Stimulated activated naive CD8-positive, alpha-beta T cell treated with anti-CD3 and anti-CD28 coated beads, Interleukin-15, Interleukin-2, amounts not matched to agents 100 ng/mL and 50 ng/mL, for 24 hours (primary cell): ENCODE measurements around the gene FLOT1.

Source experiments
- H3K27ac Mint-ChIP-seq: one replicate; pipeline ENCODE4 v1.8.0; 2021; ENCODE audit warnings: mild to moderate bottlenecking, mixed read lengths
- H3K27me3 Mint-ChIP-seq: one replicate; pipeline ENCODE4 v1.8.0; 2021; ENCODE audit warnings: mixed read lengths
- H3K36me3 Mint-ChIP-seq: one replicate; pipeline ENCODE4 v1.8.0; 2021; ENCODE audit warnings: low read depth, mixed read lengths
- H3K4me1 Mint-ChIP-seq: one replicate; pipeline ENCODE4 v1.8.0; 2021; ENCODE audit warnings: low read depth, mixed read lengths
- H3K4me3 Mint-ChIP-seq: one replicate; pipeline ENCODE4 v1.8.0; 2021; ENCODE audit warnings: mild to moderate bottlenecking, mixed read lengths
- H3K9me3 Mint-ChIP-seq: one replicate; pipeline ENCODE4 v1.8.0; 2021; ENCODE audit warnings: mixed read lengths

Gene FLOT1

GRCh38 chr6:30679765-30680535 lies 62.5 kb downstream of the FLOT1 start:
- Mint-ChIP-seq H3K27me3 (no peaks in the 10 kb centered on the region), H3K4me1 (peaks cover 33% of the 10 kb centered on the region), H3K4me3 (peak overlapping the region; percentile 97)

GRCh38 chr6:30678964-30679726 lies 63.3 kb downstream of the FLOT1 start:
- Mint-ChIP-seq H3K36me3 (peaks cover 75% of the 10 kb centered on the region), H3K27ac (peak overlapping the region; percentile 95), H3K4me3 (peak overlapping the region; percentile 97), H3K27me3 (no peaks in the 10 kb centered on the region), H3K9me3 (no peaks in the 10 kb centered on the region), H3K4me1 (peaks cover 33% of the 10 kb centered on the region)

More at GRCh38 chr6:30679765-30680535, 62.5 kb downstream of the FLOT1 start:
- Mint-ChIP-seq H3K27ac (peak overlapping the region; percentile 95), H3K9me3 (no peaks in the 10 kb centered on the region), H3K36me3 (peaks cover 81% of the 10 kb centered on the region)
